Measurements from ENCODE around the gene SARM1. TPM values are rescaled to one million over a fixed set of nuclear protein-coding genes. Genes with fewer than 3 reads are reported as not detected.

The SARM1 gene
- total RNA-seq, 1 experiment from 2014 or later: 5.1 TPM

DNA sequence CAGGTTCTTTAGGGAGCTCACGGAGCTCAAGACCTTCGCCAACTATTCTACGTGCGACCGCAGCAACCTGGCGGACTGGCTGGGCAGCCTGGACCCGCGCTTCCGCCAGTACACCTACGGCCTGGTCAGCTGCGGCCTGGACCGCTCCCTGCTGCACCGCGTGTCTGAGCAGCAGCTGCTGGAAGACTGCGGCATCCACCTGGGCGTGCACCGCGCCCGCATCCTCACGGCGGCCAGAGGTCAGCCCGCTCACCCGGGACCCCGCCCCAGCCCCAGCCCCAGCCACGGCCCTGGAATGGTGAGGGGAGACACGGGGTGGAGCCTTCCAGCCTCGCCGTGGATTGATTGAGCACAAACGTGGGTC, 13.5 kb downstream of the SARM1 start:
- no CpG with 5 or more reads among the region's 29 CpGs for WGBS (ENCODE audit: extremely low coverage, insufficient read length, low lambda C conversion rate)
- Histone ChIP-seq H3K27me3 (ENCODE audit: insufficient read depth, low read length) (peaks cover 13% of the 10 kb centered on the region; the same call in 1 of the 2 replicates), H4K20me1 (ENCODE audit: control insufficient read depth, insufficient read depth, insufficient read length) (no peaks in the 10 kb centered on the region), H4K8ac (replicated peaks; ENCODE audit: insufficient read length, low read depth, low read length) (no peak overlapping the region), H2AFZ (ENCODE audit: low read length) (no peak overlapping the region), H3K27ac (ENCODE audit: insufficient read length, low read depth, low read length) (no peak overlapping the region), H3K4me1 (ENCODE audit: insufficient read depth, low read length) (no peaks in the 10 kb centered on the region), H4K5ac (ENCODE audit: insufficient read length, low read depth, low read length) (no peak overlapping the region), H2BK20ac (ENCODE audit: low read depth, low read length, poor library complexity, severe bottlenecking) (no peak overlapping the region), H3K18ac (ENCODE audit: insufficient read length, low read depth, low read length) (no peak overlapping the region), H2BK5ac (ENCODE audit: insufficient read length, low read length) (no peak overlapping the region), H2BK120ac (ENCODE audit: low read depth, low read length, poor library complexity, severe bottlenecking) (no peak overlapping the region), H3K4me2 (ENCODE audit: insufficient read depth, insufficient read length, low read length) (peak overlapping the region; percentile 44), H3K23ac (ENCODE audit: insufficient read length, low read depth, low read length) (no peak overlapping the region), H3T11ph (ENCODE audit: low read length) (no peak overlapping the region), H2BK15ac (ENCODE audit: low read depth, low read length) (no peak overlapping the region), H3K14ac (ENCODE audit: insufficient read depth, low read length) (no peak overlapping the region; the same call in 1 of the 2 replicates), H3K9me3 (ENCODE audit: control insufficient read depth, low read depth, low read length) (no peaks in the 10 kb centered on the region), H2AK5ac (ENCODE audit: insufficient read length, low read length) (no peak overlapping the region), H3K79me1 (ENCODE audit: insufficient read depth, low read depth, low read length, poor library complexity, severe bottlenecking) (no peaks in the 10 kb centered on the region), H3K9ac (ENCODE audit: extremely low read depth, insufficient read length, low read length) (no peak overlapping the region), H3K4ac (ENCODE audit: low read depth, low read length) (no peak overlapping the region), H4K91ac (ENCODE audit: insufficient read length, low read depth, low read length) (no peak overlapping the region), H3K79me2 (ENCODE audit: insufficient read depth, low read length) (no peaks in the 10 kb centered on the region), H3K23me2 (ENCODE audit: insufficient read length, low read depth, low read length, poor library complexity, severe bottlenecking) (peaks cover 12% of the 10 kb centered on the region), H3K56ac (ENCODE audit: insufficient read length, low read depth, low read length) (no peak overlapping the region), H2BK12ac (ENCODE audit: insufficient read length, low read depth, low read length) (no peak overlapping the region)
- TF ChIP-seq, protein P1, sequence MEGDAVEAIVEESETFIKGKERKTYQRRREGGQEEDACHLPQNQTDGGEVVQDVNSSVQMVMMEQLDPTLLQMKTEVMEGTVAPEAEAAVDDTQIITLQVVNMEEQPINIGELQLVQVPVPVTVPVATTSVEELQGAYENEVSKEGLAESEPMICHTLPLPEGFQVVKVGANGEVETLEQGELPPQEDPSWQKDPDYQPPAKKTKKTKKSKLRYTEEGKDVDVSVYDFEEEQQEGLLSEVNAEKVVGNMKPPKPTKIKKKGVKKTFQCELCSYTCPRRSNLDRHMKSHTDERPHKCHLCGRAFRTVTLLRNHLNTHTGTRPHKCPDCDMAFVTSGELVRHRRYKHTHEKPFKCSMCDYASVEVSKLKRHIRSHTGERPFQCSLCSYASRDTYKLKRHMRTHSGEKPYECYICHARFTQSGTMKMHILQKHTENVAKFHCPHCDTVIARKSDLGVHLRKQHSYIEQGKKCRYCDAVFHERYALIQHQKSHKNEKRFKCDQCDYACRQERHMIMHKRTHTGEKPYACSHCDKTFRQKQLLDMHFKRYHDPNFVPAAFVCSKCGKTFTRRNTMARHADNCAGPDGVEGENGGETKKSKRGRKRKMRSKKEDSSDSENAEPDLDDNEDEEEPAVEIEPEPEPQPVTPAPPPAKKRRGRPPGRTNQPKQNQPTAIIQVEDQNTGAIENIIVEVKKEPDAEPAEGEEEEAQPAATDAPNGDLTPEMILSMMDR (conservative IDR thresholded peaks at IDR 0.05): no peak
- Mint-ChIP-seq H3K9me3 (no peaks in the 10 kb centered on the region; a peak in 1 of 5 replicates), H3K4me3 (peak overlapping the region; percentile 64 to 83), H3K36me3 (ENCODE audit: insufficient read depth in 1 of 3, low read depth in 3 of 3) (peaks cover 0 to 2% (median 0%) of the 10 kb centered on the region in 3 experiments; a peak in 2 of 7 replicates), H3K27me3 (ENCODE audit: low read depth) (peaks cover 80% of the 10 kb centered on the region), H3K27ac (no peak overlapping the region), H3K4me1 (peaks cover 4 to 10% of the 10 kb centered on the region in 2 experiments; a peak in 3 of 4 replicates)
- peak; percentile 62 for DNase-seq

All from H9 (cell line).